A549 (cell line): ENCODE measurements around the gene GPR18. TPM values are rescaled to one million over a fixed set of nuclear protein-coding genes. Genes with fewer than 3 reads are reported as not detected.

ENCODE experiments used
- ATAC-seq, 2 experiments: fragments of 200-7000 bp in 1 of 2; fragments of >200 bp in 1 of 2; cut with Nextera tagmentation in 1 of 2; cut with Tn5 transposase in 1 of 2; 3 replicates each; pipeline versions ENCODE4 v1.8.0 to v1.9.1; 2018 to 2020; ENCODE audit warnings: mild to moderate bottlenecking in 1 of 2, moderate library complexity in 1 of 2
- CTCF ChIA-PET: fragments of 300-600 bp; sonication (Branson Sonifier 250); formaldehyde crosslinking; extraction: SDS; loops from one replicate; lab custom pipeline; 2021; ENCODE audit warnings: antibody characterized with exemption, inconsistent platforms; lab: Yijun Ruan, JAX
- POLR2A ChIA-PET: fragments of 350-600 bp; formaldehyde crosslinking; extraction: SDS; loops from one replicate; lab custom pipeline; 2021; ENCODE audit warnings: antibody characterized with exemption, inconsistent platforms; lab: Yijun Ruan, JAX
- DNase-seq, 2 experiments: peaks; one replicate each; pipeline versions ENCODE4 v3.0.0 to v3.0.0-alpha.2; 2011 to 2016; ENCODE audit warnings: low read depth in 1 of 2, low spot score in 1 of 2
- FAIRE-seq: peaks from 2 replicates; lab custom pipeline; 2011; peaks lifted over from hg19 to GRCh38; lab: Jason Lieb, UNC
- H3K27ac ChIP-seq, 2 experiments: fragments of >200 bp; sonication (Bioruptor Twin); formaldehyde crosslinking; 3 replicates each; pipeline ENCODE4 v1.5.1; 2016 to 2017
- H3K4me1 ChIP-seq: fragments of >200 bp; sonication (Bioruptor Twin); formaldehyde crosslinking; 3 replicates; pipeline ENCODE4 v1.6.1; 2016
- H3K4me2 ChIP-seq: fragments of >200 bp; sonication (Bioruptor Twin); formaldehyde crosslinking; 3 replicates; pipeline ENCODE4 v1.6.1; 2016
- H3K4me3 ChIP-seq: fragments of >200 bp; sonication (Bioruptor Twin); formaldehyde crosslinking; 3 replicates; pipeline ENCODE4 v1.5.1; 2016
- H3K9me3 ChIP-seq: fragments of >200 bp; sonication (Bioruptor Twin); formaldehyde crosslinking; 3 replicates; pipeline ENCODE4 v1.6.1; 2016
- BHLHE40 ChIP-seq: IDR thresholded peaks from 2 replicates; pipeline ENCODE4 v1.6.1; 2012; ENCODE audit warnings: low read depth, low read length, inconsistent platforms
- CBX2 ChIP-seq: fragments of 200-600 bp; sonication (generic); IDR thresholded peaks from 2 replicates; pipeline ENCODE4 v1.6.1; 2016; ENCODE audit warnings: low read depth, mild to moderate bottlenecking, borderline replicate concordance
- CHD2 ChIP-seq: fragments of 150-350 bp; IDR thresholded peaks from 2 replicates; pipeline ENCODE4 v1.6.1; 2014; ENCODE audit warnings: low read length; ENCODE audit not compliant: partially characterized antibody
- CTCF ChIP-seq: fragments of >200 bp; sonication (Bioruptor Twin); formaldehyde crosslinking; IDR thresholded peaks from 3 replicates; pipeline ENCODE4 v1.5.1; 2016
- E2F6 ChIP-seq: IDR thresholded peaks from 2 replicates; pipeline ENCODE4 v1.6.1; 2012; ENCODE audit warnings: low read depth, borderline replicate concordance
- EHF ChIP-seq: fragments of 250-450 bp; sonication (Bioruptor Pico); IDR thresholded peaks from 2 replicates; pipeline ENCODE4 v1.5.0; 2020; ENCODE audit warnings: mild to moderate bottlenecking
- EHMT2 ChIP-seq: fragments of 200-600 bp; sonication (generic); IDR thresholded peaks from 2 replicates; pipeline ENCODE4 v1.6.1; 2016; ENCODE audit warnings: antibody characterized with exemption, low read depth, mild to moderate bottlenecking, moderate library complexity
- ESRRA ChIP-seq: fragments of 150-350 bp; IDR thresholded peaks from 2 replicates; pipeline ENCODE4 v1.6.1; 2014; ENCODE audit warnings: mild to moderate bottlenecking, low read length, borderline replicate concordance
- FOSL2 ChIP-seq, 2 experiments: fragments of 450-650 bp in 1 of 2; fragments of >200 bp in 1 of 2; sonication (Bioruptor Twin) in 1 of 2; formaldehyde crosslinking; IDR thresholded peaks; 2 replicates each; pipeline versions ENCODE4 v1.5.0 to v1.6.1; 2016 to 2020; ENCODE audit warnings: mild to moderate bottlenecking in 1 of 2, moderate library complexity in 1 of 2
- FOXS1 ChIP-seq: fragments of 250-450 bp; sonication (Bioruptor Pico); IDR thresholded peaks from 2 replicates; pipeline ENCODE4 v1.5.0; 2020; ENCODE audit warnings: mild to moderate bottlenecking, moderate library complexity
- HEYL ChIP-seq: fragments of 250-450 bp; sonication (Bioruptor Pico); IDR thresholded peaks from 2 replicates; pipeline ENCODE4 v1.8.0; 2021; ENCODE audit warnings: mild to moderate bottlenecking, moderate library complexity
- HMGXB4 ChIP-seq: fragments of 250-450 bp; sonication (Bioruptor Pico); IDR thresholded peaks from 2 replicates; pipeline ENCODE4 v1.5.0; 2021; ENCODE audit warnings: mild to moderate bottlenecking, moderate library complexity, borderline replicate concordance
- HOXA7 ChIP-seq: fragments of 250-450 bp; sonication (Bioruptor Pico); IDR thresholded peaks from 2 replicates; pipeline ENCODE4 v1.5.0; 2020; ENCODE audit warnings: mild to moderate bottlenecking, moderate library complexity
- HOXB13 ChIP-seq: fragments of 250-450 bp; sonication (Bioruptor Pico); IDR thresholded peaks from 2 replicates; pipeline ENCODE4 v1.5.0; 2020; ENCODE audit warnings: low read depth, mild to moderate bottlenecking, moderate library complexity
- HOXB5 ChIP-seq: fragments of 250-450 bp; sonication (Bioruptor Pico); IDR thresholded peaks from 2 replicates; pipeline ENCODE4 v1.5.0; 2020; ENCODE audit warnings: mild to moderate bottlenecking, moderate library complexity
- JUNB ChIP-seq: fragments of >200 bp; sonication (Bioruptor Twin); formaldehyde crosslinking; IDR thresholded peaks from 2 replicates; pipeline ENCODE4 v1.6.1; 2016
- KDM1A ChIP-seq: fragments of 200-600 bp; sonication (generic); IDR thresholded peaks from 2 replicates; pipeline ENCODE4 v1.6.1; 2016; ENCODE audit warnings: low read depth, mild to moderate bottlenecking
- MAX ChIP-seq: IDR thresholded peaks from 2 replicates; pipeline ENCODE4 v1.6.1; 2012
- MAZ ChIP-seq: fragments of 150-350 bp; IDR thresholded peaks from 2 replicates; pipeline ENCODE4 v1.6.1; 2014; ENCODE audit warnings: antibody characterized with exemption, low read depth, low read length, borderline replicate concordance
- MYC ChIP-seq: IDR thresholded peaks from 2 replicates; pipeline ENCODE4 v1.6.1; 2012; ENCODE audit warnings: mild to moderate bottlenecking, inconsistent platforms, low read length, improper control_type of control experiment, borderline replicate concordance
- NFE2L2 ChIP-seq: fragments of 150-350 bp; conservative IDR thresholded peaks from 2 replicates; pipeline ENCODE4 v1.6.1; 2014; ENCODE audit warnings: low read length
- NPAS2 ChIP-seq: fragments of 250-450 bp; sonication (Bioruptor Pico); IDR thresholded peaks from 2 replicates; pipeline ENCODE4 v1.8.0; 2022; ENCODE audit warnings: mild to moderate bottlenecking, moderate library complexity, borderline replicate concordance
- PHF8 ChIP-seq: fragments of 200-600 bp; sonication (generic); IDR thresholded peaks from 2 replicates; pipeline ENCODE4 v1.6.1; 2016; ENCODE audit warnings: low read depth, mild to moderate bottlenecking, antibody characterized with exemption, moderate library complexity, borderline replicate concordance
- POLR2A ChIP-seq: IDR thresholded peaks from 2 replicates; pipeline ENCODE4 v1.6.1; 2012; ENCODE audit warnings: mild to moderate bottlenecking, low read length
- RAD21 ChIP-seq, 2 experiments: fragments of >200 bp in 1 of 2; sonication (Bioruptor Twin) in 1 of 2; formaldehyde crosslinking in 1 of 2; IDR thresholded peaks in 1 of 2; conservative IDR thresholded peaks in 1 of 2; 2 replicates in 1 of 2; 3 replicates in 1 of 2; pipeline ENCODE4 v1.6.1; 2012 to 2018; ENCODE audit warnings: inconsistent platforms in 1 of 2
- RFX5 ChIP-seq: fragments of 450-650 bp; IDR thresholded peaks from 2 replicates; pipeline ENCODE4 v1.7.1; 2014; ENCODE audit warnings: antibody characterized with exemption, mild to moderate bottlenecking, moderate library complexity
- SREBF2 ChIP-seq: fragments of 450-650 bp; IDR thresholded peaks from 2 replicates; pipeline ENCODE4 v1.6.1; 2014; ENCODE audit warnings: mild to moderate bottlenecking, moderate library complexity
- TFCP2L1 ChIP-seq: fragments of 250-450 bp; sonication (Bioruptor Pico); IDR thresholded peaks from 2 replicates; pipeline ENCODE4 v1.5.0; 2021; ENCODE audit warnings: mild to moderate bottlenecking
- ZNF302 ChIP-seq: fragments of 250-450 bp; sonication (Bioruptor Pico); IDR thresholded peaks from 2 replicates; pipeline ENCODE4 v1.9.0; 2021; ENCODE audit warnings: inconsistent platforms, mild to moderate bottlenecking, moderate library complexity
- WGBS: methylation state at CpG from one replicate; pipeline ENCODE4 v1.1.6; 2017; ENCODE audit errors: missing lambda C conversion rate; 5-methylcytosine and 5-hydroxymethylcytosine counted together
- polyA plus RNA-seq, 4 experiments: library from polyadenylated mRNA; depleted of rRNA in 3 of 4; stranded (reverse); fragments of >200 nt; fragmentation: RNase III in 1 of 4; extraction: RNeasy Plus Mini Kit Qiagen cat#74134 plus additional on column Dnase treatment in 1 of 4; gene quantifications; 2 replicates in 3 of 4; 3 replicates in 1 of 4; pipeline ENCODE4 v1.2.3, GENCODE V29; 2011 to 2017

The GPR18 gene
- polyA plus RNA-seq, 2 of the 4 experiments (the other 2 are of a cell fraction), result not detected

DNA sequence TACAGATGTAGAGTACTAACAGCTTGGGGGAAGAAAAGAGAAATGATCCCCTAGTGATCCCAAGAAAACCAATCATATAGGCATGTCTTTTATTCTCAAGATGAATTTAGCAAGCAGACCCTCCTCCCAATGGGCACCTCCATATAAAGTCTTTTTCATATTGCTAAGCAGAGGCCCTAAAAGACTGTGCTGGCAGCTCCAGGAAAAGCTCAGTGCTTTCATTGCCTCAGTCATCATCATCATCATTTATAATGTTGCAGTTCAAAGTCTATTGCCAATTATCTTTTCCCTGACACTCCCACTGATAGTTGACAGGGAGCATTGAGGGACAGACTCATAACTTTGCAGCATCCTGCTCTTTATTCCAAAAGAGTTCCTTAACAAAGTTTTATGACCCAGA is 36.0 kb upstream of the GPR18 start:
- FAIRE-seq (no peak), DNase-seq (no peak), ATAC-seq (no peak)
- no peak for TF ChIP-seq MYC
- TF ChIP-seq JUNB, result no peak
- no peak for TF ChIP-seq MAZ
- TF ChIP-seq ZNF302, result no peak
- TF ChIP-seq PHF8, result no peak
- no peak for TF ChIP-seq HEYL (CRISPR knock-in tag)
- TF ChIP-seq EHF (CRISPR knock-in tag), result no peak
- TF ChIP-seq RAD21 (conservative IDR thresholded peaks at IDR 0.05 in 1 of 2, IDR thresholded peaks at IDR 0.05 in 1 of 2), result no peak
- TF ChIP-seq BHLHE40, result no peak
- H3K4me1 ChIP-seq, result no peaks in the 10 kb centered on the region
- ChIA-PET CTCF (interaction anchor here (0.9 kb wide), 1 partner anchor 143 kb away, joined by 3 read pairs; no protein-coding TSS in a partner anchor), POLR2A (no interaction called here)
- H3K4me2 ChIP-seq, result no peak overlapping the region
- H3K4me3 ChIP-seq, result no peak overlapping the region
- H3K27ac ChIP-seq, result no peak overlapping the region
- H3K9me3 ChIP-seq, result no peaks in the 10 kb centered on the region

DNA sequence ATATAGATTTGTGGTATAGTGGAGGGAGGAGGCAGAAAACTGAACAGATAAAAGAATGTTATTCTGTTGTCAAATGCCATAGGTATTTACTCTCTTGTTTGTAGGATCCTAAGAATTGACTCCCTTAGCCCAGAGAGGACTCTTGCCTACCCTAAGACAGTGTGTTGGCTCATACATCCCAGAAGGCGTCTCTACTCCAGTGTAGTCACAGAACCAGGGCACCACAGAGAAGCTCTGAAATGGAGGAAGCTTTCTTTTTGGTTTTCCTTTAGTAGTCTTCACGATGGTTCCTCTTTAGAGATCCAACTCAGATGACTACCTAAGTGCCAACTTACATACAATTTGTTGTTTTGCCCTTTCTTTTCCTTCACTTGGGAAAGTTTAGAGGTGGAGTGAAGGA is 35.0 kb upstream of the GPR18 start:
- POLR2A ChIA-PET, result no interaction called here
- WGBS, result 91% methylated on average over 2 of the region's 2 CpGs
- DNase-seq (no peak), FAIRE-seq (no peak), ATAC-seq (no peak)
- Histone ChIP-seq H3K27ac (no peak overlapping the region), H3K9me3 (no peaks in the 10 kb centered on the region), H3K4me3 (no peak overlapping the region), H3K4me1 (no peaks in the 10 kb centered on the region), H3K4me2 (no peak overlapping the region)
- CTCF ChIA-PET, result interaction anchor here (1.1 kb wide), 1 partner anchor 24 kb away, joined by 3 read pairs; no protein-coding TSS in a partner anchor
- TF ChIP-seq NPAS2 (CRISPR knock-in tag) (no peak), E2F6 (no peak), CHD2 (no peak), NFE2L2 (no peak), FOXS1 (no peak), HOXB5 (no peak), HMGXB4 (CRISPR knock-in tag) (no peak), HOXA7 (CRISPR knock-in tag) (no peak)

DNA sequence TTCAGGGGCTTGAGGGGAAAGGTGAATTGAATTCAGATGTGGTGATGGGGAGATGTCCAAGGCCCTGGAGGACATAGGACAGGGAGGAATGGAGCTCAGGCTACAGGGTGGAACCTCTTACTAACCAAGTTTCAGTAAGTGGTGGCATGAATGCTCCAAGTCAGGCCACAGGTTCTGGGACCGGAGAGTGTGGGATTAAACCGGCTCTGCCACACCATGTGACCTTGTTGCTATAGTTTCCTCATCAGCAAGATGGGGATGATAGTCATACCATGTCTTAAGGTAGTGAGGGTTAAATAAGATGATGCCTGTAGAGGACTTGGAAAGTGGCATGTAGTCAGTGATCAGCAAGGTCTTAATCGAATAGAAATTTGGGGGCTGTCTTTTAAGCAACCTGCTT is 32.7 kb upstream of the GPR18 start:
- Histone ChIP-seq H3K27ac (no peak overlapping the region), H3K4me2 (no peak overlapping the region), H3K9me3 (no peaks in the 10 kb centered on the region), H3K4me1 (no peaks in the 10 kb centered on the region), H3K4me3 (no peak overlapping the region)
- CTCF ChIA-PET, result no interaction called here
- DNase-seq, result no peak
- TF ChIP-seq MAZ (no peak), FOSL2 (IDR thresholded peaks at IDR 0.05) (no peak), FOSL2 (CRISPR knock-in tag; IDR thresholded peaks at IDR 0.05) (no peak), CBX2 (no peak), TFCP2L1 (CRISPR knock-in tag) (no peak), EHF (CRISPR knock-in tag) (no peak), SREBF2 (no peak), BHLHE40 (no peak), MAX (no peak), NPAS2 (CRISPR knock-in tag) (no peak), RAD21 (conservative IDR thresholded peaks at IDR 0.05 in 1 of 2, IDR thresholded peaks at IDR 0.05 in 1 of 2) (no peak), ESRRA (no peak), JUNB (no peak), CTCF (no peak), POLR2A (no peak), KDM1A (no peak), RFX5 (no peak), EHMT2 (no peak), NFE2L2 (no peak), HOXB13 (CRISPR knock-in tag) (no peak)
- no peak for ATAC-seq
- 96% methylated on average over 3 of the region's 3 CpGs for WGBS
- POLR2A ChIA-PET, result no interaction called here
- FAIRE-seq, result no peak
